Activated CD8-positive, alpha-beta memory T cell treated with anti-CD3 and anti-CD28 coated beads for 4 hours (primary cell): ENCODE data around the gene TRIP10.

ENCODE experiments used
- DNase-seq, 2 donors: peaks; one replicate each; pipeline ENCODE4 v3.0.0-alpha.2; 2020; ENCODE audit warnings: low read depth in 2 of 2

The TRIP10 gene

DNA sequence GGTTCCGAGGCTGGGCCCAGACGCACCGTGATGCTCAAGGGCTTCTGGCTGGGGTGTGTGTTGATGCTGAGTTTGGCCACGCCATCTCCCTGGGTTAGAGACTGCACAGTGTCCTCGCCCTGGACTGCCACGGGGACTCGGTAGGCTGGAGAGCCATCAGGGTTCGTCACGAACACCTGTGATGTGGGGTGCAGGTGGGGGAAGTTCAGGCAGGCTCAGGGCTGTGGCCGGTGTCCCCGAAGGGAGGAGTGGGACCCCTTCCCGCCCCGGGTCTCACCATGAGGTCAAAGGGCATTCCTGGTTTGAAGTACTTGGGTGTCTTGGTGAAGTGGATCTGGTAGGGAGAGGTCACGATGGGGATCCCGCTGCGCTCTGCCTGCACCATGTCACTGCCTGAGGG is 27.2 kb upstream of the TRIP10 start:
- no peak for DNase-seq

DNA sequence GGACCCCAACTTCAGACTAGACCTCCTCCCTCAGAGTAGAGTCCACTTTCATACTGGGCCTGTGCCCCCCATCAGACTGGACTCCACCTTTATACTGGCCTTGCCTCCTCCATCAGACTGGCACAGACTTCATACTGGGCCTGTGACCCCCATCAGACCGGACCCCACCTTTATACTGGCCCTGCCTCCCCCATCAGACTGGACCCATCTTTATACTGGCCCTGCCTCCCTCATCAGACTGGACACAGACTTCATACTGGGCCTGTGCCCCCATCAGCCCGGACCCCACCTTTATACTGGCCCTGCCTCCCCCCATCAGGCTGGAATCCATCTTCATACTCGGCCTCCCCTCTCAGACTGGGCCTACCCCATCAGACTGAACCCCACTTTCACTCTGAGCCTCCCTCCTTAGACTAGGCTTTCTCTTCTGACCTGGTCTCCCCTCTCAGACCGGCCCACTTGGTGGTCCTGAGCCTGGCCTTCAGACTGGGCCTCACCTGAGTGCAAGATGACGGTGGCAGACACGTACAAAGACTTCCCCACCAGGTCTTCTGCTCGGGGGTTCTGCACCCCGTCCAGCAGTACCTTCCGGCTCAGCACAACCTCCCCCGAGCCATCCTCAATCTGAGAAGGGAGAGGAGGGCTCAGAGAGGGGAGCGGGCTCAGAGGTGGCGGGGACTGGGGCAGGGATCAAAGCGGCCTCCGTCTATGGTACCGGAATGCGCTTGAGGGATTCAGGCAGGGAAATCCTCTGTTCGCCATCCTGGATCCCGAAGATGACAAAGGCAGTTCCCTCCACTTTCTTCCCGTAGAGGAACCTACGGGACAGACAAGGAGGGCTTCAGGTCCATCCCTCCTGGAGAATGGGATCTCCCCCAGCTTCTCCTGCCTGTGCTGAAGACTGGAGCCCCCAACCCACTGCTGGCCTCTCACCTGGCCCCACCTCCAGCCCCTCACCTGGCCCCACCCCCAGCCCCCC is 26.5 kb upstream of the TRIP10 start:
- no peak for DNase-seq

DNA sequence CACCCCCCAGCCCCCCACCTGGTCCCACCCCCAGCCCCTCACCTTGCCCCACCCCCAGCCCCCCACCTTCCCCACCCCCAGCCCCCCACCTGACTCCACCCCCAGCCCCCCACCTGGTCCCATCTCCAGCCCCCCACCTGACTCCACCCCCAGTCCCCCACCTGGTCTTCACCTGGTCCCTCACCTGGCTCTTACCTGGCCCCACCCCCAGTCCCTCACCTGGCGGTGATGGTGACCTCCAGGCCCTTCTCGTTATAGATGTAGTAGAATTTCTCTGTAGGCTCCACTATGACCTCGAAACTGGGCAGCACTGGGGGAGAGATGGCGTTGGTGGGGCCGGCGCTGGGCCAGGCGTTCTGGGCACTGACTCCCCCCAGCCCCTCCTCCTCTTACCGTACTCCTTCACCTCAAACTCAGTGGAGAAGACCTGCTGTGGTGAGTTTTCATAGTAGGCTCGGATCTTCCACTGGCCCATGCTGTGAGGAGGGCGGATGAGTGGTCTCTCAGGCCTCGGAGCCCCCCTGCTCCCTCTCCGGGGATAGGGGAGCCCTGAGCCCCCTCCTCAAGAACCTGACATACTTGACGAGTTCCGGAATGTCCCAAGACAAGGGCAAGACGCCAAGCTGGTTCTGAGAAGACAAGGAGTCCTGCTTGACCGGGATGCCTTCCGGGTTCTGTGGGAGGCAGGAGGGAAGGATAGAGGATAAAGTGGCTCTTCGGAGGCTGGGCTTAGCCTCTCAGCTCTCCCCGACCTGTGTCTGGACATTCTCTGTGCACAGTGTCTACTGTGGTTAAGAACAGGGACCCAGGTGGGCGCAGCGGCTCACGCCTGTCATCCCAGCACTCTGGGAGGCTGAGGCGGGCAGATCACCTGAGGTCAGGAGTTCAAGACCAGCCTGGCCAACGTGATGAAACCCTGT is 25.4 kb upstream of the TRIP10 start:
- no peak for DNase-seq

DNA sequence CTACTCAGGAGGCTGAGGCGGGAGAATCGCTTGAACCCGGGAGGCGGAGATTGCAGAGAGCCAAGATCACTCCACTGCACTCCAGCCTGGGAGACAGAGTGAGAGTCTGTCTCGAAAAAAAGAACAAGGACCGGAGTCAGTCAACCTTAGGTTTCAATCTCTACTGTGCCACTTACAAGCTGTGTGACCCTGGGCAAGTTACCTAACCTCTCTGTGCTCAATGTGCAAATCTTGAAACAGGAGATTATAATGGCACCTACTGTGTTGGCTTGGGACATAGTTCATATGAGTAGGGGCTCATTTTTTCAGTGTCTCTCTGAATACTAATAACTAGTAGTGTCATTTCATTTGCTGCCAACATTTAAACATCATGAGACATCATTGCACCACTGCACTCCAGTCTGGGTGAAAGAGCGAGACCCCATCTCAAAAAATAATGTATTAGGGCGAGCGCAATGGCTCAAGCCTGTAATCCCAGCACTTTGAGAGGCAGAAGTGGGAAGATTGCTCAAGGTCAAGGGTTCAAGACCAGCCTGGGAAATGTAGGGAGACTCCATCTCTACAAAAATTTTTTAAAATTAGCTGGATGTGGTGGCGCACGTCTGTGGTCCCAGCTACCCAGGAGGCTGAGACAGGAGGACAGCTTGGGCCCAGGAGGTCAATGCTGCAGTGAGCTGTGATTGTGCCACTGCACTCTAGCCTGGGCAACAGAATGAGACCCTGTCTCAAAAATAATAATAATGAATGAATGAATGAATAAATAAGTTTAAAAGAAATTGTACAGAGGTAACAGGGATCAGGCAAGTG is 24.5 kb upstream of the TRIP10 start:
- no peak for DNase-seq

DNA sequence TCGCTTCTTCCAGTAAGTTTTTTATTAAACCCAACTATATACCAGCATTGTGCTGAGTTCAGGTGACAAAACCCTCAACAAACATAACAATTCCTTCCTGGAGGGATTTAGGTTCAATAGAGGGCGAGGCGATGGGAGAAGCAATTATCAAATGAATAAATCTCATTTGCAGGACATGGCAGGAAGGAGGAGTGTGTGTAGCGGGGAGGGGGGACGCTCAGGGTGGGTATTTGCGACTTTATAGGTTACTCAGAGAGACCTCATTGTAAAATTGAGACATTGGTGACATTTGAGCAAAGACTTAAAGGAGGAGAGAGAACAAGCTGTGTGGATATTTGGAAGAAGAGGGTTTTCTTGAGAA is 22.9 kb upstream of the TRIP10 start:
- DNase-seq, result no peak

DNA sequence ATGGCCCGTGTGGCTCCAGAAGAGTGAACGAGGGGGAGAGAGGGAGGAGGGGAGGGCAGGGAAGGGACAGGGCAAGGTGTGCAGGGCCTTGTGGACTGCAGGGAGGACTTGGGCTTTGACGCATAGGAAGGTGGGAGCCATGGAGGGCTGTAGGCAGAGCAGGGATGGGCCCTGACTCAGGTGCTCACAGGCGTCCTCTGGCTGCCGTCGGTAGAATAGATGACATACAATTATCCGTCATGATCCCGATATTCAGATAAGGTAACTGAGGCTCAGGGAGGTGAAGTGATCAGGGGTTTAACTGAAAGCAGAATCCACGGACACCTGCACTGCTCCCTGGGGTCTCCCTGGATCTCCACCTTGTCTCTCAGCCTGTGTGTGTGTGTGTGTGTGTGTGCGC is 22.4 kb upstream of the TRIP10 start:
- DNase-seq, result no peak

DNA sequence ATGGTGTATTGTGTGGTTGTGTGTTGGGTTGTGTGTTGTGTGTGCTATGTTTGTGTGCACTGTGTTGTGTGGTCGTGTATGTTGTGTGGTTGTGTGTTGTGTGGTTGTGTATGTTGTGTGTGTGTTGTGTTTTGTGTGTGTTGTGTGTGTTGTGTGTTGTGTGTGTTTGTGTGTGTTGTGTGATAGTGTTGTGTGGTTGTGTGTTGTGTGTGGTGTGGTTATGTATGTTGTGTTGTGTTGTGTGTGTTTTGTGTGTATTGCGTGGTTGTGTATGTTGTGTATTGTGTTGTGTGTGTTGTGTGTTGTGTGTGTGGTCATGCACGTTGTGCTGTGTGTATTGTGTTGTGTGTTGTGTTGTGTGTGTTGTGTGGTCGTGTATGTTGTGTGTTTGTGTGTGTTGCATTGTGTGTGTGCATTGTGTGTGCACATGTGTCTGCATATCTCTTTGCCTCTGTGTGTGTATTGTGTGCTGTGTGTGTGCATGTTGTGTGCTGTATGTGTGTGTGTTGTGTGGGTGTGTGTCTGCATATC is 22.0 kb upstream of the TRIP10 start:
- DNase-seq, result no peak

DNA sequence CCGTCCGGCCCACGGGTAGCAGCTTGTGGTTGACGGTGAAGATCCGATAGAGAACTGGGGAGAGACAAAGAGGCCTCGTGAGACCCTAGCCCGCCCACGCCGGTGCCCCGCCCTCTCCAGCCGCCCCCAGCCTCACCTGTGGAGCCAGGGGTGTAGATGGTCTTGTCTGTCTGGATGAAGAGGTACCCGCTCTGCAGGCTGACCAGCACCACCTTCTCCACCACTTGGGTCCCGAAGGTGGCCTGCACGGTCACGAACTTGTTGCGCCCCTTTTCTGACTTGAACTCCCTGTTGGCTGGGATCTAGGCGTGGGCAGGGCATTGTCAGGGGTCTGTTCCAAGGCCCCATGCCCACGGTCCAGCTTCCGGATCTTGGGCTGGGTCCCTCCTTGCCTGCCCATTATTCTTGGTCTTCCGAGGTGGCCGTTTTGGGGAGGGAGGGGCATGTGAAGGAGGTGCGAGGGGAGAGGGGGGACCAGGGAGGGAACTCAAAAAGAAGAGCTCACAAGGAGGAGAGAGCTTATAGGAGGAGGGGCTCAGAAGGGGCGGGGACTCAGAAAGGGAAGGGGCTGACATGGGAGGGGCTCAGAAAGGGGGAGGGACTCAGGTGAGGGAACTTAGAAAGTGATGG is 21.3 kb upstream of the TRIP10 start:
- no peak for DNase-seq

DNA sequence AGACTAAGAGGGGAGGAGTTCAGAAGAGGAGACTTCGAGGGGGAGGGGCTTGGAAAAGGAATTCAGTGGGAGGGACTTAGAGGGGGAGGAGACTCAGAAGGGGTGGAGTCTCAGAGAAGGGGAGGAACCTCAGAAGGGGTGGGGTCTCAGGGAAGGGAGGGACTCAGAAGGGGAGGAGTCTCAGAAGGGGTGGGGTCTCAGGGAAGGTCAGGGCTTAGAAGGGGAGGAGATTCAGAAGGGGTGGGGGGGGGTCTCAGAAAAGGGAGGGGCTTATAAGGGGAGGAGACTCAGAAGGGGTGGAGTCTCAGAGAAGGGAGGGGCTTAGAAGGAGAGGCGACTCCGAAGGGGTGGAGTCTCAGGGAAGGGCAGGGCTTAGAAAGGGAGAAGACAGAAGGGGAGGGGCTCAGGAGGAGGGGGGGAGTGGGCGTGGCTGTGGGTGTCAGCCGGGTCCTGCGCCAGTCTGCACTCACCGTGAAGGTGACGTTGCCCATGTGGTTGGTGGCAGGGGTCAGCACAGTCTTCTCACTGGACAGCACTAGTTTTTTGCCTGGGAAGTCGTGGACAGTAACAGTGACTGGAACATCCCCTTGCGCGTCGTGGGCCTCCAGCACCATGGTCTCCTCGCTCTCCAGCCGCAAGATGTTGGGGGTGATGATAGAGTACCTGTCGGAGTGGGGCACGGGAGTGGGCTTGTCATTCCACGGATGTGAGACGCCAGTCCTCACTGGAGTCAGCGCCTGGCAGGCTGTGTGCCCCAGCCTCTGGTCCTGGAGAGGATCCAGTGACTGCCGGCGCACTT is 20.5 kb upstream of the TRIP10 start:
- no peak for DNase-seq

DNA sequence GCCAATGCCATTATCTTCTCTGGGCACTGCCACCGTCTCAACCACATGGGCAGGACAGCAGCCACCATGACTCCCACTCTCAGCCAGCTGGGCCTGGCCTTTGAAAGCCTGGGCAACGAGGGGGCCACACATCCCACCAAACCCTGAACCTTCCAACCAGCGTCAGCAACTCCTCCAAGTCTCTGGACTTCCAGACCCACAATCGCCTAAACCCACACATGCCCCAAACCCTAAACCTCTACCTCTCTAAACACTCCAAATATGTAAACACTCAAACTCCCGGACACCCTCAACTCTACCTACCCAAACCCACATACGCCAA is 20.0 kb upstream of the TRIP10 start:
- no peak for DNase-seq

DNA sequence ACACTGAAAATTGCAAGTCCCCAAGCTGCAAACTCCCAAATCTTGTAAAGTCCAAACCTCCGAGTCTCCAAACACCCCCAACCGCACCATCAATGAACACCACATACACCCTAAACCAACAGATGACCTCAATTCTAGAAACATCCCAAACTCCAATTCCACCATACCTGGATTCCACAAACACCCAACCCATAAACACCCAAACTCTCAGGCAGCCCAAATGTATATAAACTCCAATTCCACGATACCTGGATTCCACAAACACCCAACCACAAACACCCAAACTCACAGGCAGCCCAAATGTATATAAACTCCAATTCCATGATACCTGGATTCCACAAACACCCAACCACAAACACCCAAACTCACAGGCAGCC is 19.5 kb upstream of the TRIP10 start:
- DNase-seq, result no peak

DNA sequence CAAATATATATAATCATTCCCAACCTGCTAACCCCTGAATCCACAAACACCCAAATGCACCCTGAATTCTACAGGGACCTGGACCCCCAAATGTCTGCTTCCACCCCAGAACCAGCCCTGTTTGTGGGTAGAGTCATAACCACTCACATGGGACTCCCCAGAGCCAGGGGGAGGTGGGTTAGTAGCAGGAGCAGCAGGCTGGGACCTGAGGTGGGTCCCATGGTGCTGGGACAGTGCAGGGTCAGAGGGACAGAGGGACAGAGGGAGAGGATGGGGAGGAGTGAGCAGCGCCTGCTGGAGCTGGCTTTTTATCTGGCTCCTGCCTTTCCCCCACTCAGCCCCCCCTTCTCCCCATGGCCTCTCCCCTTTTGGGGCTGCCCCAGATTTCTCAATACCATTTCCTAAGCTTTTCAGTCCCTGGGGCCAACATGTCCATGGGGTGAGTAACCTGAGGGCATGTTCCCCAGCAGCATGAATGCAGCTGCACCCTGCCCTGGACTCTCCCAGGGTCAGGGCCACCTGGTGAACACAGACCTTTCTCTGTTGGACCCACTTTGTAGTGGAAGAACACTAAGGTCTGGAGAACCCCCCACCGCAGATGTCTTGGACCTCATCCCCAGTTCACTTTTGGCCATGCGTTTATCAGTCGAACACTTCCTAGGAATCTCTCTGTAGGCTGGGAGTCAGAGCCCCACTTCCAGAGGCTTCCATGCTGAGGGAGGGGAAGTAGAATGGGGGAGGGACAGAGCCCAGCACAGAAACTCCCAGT is 18.9 kb upstream of the TRIP10 start, which contains the start of gene C3:
Gene C3 (minus strand): TSS at position 282 of the 769 bp plus-strand sequence. CDS start 61 bp downstream, at position 221.
- no peak for DNase-seq

DNA sequence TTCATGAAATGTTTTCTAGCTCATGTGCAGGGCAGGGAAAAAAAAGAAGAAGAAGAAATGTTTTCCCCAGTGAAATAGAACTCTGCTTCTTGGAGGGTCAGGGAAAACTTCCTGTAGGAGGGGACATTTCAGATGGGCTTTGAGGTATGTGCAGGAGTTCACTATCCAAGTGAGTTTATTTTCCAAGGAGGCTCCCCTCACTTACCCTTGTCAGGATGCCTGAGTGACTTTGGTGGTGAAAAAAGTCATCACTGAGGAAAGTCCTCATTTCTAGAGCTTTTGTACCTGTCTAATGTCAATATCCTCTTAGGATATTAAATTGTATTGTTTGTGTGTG is 18.4 kb upstream of the TRIP10 start:
- DNase-seq, result no peak

DNA sequence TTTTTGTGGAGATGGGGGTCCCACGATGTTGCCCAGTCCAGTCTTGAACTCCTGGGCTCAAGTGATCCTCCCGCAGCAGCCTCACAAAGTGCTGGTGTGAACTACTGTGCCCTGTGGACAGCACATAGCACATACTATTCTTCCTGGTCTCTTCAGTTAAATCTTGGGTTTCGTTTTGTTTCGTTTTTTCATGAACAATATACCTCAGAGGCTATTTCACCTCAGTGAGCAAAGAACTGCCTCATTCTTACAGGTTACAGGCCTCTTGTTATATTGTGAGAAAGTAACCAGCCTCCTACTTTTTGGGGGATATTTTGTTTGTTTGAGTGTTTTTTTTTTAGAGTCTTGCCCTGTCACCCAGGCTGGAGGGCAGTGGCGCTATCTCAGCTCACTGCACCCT is 17.7 kb upstream of the TRIP10 start:
- no peak for DNase-seq

DNA sequence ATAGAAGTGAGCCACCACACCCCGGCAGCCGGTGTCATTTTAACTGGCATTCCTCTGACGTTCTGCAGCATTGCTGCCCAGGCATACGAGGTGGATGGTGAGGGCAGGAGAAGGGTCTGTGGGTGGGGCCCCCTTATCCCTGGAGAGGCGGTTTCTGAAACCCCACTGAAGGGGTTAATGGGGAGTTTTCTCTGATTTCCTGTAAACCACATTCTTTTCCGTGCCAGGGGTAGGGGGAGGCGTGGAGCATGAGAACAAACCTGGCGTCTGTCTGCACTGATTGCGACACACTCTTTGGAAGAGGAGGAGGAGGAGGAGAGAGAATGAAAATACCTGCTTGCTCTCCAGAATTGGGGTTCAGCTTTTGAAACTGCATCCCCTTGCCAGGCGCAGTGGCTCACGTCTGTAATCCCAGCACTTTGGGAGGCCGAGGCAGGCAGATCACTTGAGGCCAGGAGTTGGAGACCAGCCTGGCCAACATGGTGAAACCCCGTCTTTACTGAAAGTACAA is 16.3 kb upstream of the TRIP10 start:
- DNase-seq, result no peak

DNA sequence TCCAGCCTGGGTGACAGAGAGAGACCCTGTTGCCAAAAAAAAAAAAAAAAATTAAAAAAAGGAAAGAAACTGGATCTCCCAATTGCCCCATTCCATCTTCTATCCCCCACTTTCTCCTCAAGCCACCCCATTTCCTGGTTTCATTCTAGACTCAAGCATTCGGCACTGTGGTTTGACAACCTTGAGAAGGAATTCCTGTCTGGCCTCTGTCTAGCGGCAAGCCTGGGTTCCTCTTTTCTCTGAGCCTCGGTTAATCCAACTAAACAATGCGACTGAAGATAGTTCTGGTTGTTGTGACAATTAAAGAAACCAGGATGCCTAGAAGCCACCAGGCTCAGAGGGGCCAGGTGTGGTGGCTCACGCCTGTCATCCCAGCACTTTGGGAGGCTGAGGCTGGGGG is 15.7 kb upstream of the TRIP10 start:
- DNase-seq, result no peak

DNA sequence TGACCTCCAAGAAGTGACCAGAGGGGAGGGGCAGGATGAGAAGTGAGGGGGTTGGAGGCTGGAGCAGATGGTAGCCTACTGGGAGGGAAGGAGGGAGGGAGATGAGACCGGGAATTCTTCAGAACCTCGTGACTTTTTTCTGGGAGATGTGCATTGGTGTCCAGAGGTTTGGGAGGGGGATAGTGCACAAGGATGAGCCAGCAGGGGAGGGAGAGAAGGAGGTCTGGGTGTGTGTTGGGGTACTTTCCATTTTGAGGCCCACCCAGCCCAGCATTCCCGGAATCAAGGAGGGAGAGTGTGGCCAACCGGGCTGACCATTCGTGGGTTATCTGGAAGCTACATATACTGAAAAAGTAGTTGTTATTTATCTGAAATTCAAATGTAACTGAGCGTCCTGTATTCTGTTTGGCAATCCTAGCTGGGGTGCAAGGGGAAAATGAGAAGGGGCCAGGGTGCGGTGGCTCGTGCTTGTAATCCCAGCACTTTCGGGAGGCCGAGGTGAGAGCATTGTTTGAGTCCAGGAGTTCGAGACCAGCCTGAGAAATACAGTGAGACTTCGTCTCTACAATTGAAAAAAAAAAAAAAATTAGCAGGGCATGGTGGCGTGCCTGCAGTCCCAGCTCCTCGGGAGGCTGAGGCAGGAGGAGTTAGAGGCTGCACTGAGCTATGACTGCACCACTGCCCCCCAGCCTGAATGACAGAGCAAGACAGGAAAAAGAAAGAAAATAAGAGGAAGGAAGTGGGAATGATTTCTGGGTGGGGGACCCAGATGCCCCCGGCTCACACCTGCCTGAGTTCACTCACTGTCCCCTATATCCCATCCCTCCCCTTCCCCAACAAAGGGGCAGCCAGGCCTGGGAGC is 14.6 kb upstream of the TRIP10 start:
- DNase-seq, result no peak

DNA sequence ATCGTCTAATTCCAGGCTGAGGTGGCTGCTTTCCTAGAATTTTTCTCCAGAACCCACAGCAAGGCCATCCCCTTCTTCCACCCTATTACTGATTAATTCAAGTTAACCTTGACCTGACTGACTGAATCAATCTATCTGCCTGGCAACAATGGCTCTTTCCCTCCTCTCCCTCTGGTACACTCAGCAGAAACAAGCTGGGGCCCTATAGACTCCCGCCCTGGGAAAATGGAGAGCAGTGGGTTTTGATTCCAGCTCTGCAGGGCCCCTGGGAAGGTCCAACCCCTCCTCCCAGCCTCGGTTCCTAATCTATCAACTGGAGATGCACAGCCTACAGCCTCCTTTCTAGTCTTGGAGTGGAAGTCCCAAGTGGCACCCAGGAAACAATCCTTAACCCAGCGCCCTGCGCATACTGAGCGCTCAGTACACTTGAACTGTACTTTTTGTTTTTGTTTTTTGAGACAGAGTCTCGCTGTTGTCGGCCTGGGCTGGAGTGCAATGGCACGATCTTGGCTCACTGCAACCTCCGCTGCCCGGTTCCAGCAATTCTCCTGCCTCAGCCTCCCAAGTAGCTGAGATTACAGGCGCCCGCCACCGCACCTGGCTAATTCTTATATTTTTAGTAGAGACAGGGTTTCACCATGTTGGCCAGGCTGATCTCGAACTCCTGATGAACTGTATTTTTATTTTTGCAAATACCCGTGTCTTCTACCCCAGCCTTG is 13.8 kb upstream of the TRIP10 start:
- no peak for DNase-seq
